AG10803 (cell line): ENCODE results near the gene CDH4.

Experiments used
- DNase-seq: peaks from one replicate; pipeline ENCODE4 v3.0.0; 2010; ENCODE audit warnings: low read depth
- H3K4me3 ChIP-seq: 2 replicates; pipeline ENCODE4 v1.5.1; 2011; ENCODE audit warnings: mild to moderate bottlenecking, low read length, control low read depth
- TF ChIP-seq, protein P1 (sequence below): conservative IDR thresholded peaks from 2 replicates; pipeline ENCODE4 v1.5.1; 2011; ENCODE audit warnings: mild to moderate bottlenecking, low read length, control low read depth, inconsistent platforms

Gene CDH4

DNA sequence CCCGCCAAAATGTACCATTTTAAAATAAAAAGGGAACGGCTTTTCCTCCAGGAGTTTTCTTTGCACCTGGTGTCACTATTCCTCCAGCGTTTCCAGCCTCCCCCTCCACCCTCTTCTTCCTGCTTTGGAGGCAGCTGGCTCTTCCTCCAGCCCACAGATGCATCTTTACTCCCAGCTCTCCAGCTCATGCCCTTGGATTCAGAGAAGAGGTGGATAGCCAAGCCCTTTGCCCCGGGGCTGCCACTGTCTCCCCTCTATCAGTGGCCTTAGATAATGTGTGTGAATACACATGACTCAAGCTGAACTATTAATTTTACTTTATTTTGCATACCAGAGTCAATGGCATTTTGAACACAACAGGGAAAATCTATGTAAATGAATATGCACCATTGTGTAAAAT is 15.3 kb upstream of the CDH4 start:
- TF ChIP-seq, protein P1, sequence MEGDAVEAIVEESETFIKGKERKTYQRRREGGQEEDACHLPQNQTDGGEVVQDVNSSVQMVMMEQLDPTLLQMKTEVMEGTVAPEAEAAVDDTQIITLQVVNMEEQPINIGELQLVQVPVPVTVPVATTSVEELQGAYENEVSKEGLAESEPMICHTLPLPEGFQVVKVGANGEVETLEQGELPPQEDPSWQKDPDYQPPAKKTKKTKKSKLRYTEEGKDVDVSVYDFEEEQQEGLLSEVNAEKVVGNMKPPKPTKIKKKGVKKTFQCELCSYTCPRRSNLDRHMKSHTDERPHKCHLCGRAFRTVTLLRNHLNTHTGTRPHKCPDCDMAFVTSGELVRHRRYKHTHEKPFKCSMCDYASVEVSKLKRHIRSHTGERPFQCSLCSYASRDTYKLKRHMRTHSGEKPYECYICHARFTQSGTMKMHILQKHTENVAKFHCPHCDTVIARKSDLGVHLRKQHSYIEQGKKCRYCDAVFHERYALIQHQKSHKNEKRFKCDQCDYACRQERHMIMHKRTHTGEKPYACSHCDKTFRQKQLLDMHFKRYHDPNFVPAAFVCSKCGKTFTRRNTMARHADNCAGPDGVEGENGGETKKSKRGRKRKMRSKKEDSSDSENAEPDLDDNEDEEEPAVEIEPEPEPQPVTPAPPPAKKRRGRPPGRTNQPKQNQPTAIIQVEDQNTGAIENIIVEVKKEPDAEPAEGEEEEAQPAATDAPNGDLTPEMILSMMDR: no peak
- no peak for DNase-seq
- no peak overlapping the region for H3K4me3 ChIP-seq

DNA sequence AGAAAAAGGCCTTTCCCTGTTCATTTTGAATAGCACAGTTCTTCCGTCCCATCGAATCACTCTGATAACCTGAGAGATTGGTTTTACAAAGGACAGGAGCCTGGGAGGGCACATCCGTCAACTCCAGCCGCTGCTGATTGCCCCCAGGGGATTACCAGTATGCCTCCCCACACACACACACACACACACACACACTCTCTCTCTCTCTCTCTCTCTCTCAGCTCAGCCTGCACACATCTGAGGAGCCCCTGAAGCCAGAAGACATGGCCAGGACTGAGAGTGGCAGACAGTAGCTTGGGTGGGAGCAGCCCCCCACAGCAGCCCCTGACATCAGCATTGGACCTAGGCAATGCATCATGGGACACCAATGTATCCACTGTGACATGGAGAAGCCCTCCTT is 13.2 kb upstream of the CDH4 start:
- H3K4me3 ChIP-seq: no peak overlapping the region
- TF ChIP-seq, protein P1: no peak
- no peak for DNase-seq

DNA sequence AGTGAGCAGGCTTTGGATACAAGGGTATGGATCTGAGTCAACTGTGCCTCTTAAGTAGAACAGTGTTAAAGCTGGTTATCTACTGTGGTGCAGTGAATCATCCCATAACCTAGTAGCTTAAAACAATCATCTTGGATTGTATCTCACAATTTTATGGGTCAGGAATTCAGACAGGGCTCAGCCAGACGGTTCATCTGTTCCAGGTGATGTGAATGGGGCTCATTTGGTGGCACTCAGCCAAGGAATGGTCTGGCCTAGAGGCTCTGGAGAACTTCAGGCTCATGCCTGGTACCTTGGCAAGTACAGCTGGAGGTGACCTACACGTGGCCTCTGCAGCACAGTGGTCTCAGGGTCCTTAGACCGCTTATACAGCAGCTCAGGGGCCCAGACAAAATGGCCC is 11.2 kb upstream of the CDH4 start:
- DNase-seq: no peak
- TF ChIP-seq, protein P1: no peak
- no peak overlapping the region for H3K4me3 ChIP-seq

DNA sequence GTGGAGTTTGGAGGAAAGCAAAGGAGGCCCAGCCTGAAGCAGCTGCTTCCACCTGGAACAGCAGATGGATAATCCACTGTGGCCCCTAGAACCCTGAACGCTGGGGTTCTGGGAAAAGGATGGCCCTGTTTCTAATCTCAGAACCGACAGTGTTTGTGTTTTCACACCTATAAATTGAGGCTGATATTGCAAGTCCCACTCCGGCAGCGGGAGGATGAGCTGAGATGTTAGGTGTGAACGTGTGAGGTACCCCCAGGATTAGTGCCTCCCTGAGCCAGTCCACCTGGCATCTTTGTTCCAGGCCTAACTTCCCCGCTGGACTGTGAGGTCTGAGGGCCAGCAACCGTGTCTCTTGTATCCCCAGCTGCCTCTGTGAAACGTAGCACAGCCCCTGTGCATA is 7.8 kb upstream of the CDH4 start:
- no peak overlapping the region for H3K4me3 ChIP-seq
- no peak for DNase-seq
- TF ChIP-seq, protein P1: no peak

DNA sequence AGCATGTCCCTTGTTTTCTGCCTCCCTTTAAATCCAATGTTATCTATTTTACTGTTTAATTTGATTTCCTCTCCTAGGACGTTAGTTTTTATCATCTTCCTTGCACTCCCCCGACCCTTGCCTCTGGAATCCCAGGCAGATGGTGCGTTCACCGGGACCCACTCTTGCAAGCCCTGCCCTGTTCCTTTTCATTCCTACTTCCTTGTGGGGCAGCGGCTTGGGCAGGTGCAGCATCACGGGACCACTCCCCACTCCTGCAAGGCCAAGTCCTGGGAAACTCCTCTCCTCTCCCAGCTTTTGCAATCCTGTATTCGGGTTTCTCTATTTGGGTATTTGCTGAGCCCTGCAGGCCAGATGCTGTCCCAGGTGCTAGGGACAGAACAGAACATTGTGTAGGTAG is 5.8 kb upstream of the CDH4 start:
- TF ChIP-seq, protein P1: no peak
- no peak overlapping the region for H3K4me3 ChIP-seq
- no peak for DNase-seq

GRCh38 chr20:61249626-61250025 is 2.4 kb upstream of the CDH4 start:
- DNase-seq: no peak
- TF ChIP-seq, protein P1: no peak

GRCh38 chr20:61252601-61253263 is 671 bp downstream of the CDH4 start:
- TF ChIP-seq, protein P1: no peak
- H3K4me3 ChIP-seq: peak overlapping the region; percentile 61
- peak; percentile 38 for DNase-seq

More at GRCh38 chr20:61249626-61250025, 2.4 kb upstream of the CDH4 start:
- no peak overlapping the region for H3K4me3 ChIP-seq
